ENCODE results near the gene ZMAT5. TPM values are rescaled to one million over a fixed set of nuclear protein-coding genes. Genes with fewer than 3 reads are reported as not detected.
A peak's percentile ranks its signal among the peaks of the same experiment; 100 is the strongest.

ZMAT5 gene
- total and polyA plus RNA-seq, 12 donors: 15.1 to 46.7 (median 21.0) TPM

DNA sequence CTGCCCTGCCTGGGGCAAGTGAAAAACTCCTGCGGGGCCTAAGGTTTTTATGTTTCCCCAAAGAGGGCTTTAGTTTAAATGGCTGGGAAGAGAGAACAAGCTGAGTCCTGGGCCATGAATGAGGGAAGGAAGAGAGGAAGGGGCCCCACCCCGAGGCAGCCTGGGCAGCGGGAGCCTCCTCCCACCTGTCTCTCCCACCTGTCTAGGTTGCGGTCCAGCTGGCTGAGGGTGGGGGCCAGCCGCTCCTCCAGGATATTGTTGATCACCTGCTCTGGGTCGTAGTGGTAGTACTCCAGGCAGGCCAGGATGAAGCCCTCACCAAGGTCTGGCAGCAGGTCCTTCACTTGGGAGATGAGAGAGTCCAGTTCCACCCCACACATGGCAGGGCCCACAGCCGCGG is 35.0 kb upstream of the ZMAT5 start:
- WGBS, 2 donors: 84 to 86% methylated on average over 8 of the region's 8 CpGs

GRCh38 chr22:29801153-29801552 is 34.3 kb upstream of the ZMAT5 start:
- intact Hi-C loops (cut with DNase I): loop anchor here in 1 of 10 donors (10.0 kb wide), 1 partner anchor 204 kb away; no protein-coding TSS in a partner anchor
- Histone ChIP-seq H3K4me1 (peaks cover 11 to 50% (median 32%) of the 10 kb centered on the region in 9 donors), H3K4me3 (no peak overlapping the region), H3K27ac (peak overlapping the region in 4 of 10 donors; percentile 19 to 87 (median 24)), H3K27me3 (no peaks in the 10 kb centered on the region), H3K36me3 (peaks cover 0 to 96% (median 38%) of the 10 kb centered on the region in 9 donors), H3K9me3 (no peaks in the 10 kb centered on the region)
- 62 to 71% methylated on average over 5 of the region's 5 CpGs for WGBS, 2 donors
- ATAC-seq (no peak), DNase-seq (no peak)
- TF ChIP-seq, protein P1, sequence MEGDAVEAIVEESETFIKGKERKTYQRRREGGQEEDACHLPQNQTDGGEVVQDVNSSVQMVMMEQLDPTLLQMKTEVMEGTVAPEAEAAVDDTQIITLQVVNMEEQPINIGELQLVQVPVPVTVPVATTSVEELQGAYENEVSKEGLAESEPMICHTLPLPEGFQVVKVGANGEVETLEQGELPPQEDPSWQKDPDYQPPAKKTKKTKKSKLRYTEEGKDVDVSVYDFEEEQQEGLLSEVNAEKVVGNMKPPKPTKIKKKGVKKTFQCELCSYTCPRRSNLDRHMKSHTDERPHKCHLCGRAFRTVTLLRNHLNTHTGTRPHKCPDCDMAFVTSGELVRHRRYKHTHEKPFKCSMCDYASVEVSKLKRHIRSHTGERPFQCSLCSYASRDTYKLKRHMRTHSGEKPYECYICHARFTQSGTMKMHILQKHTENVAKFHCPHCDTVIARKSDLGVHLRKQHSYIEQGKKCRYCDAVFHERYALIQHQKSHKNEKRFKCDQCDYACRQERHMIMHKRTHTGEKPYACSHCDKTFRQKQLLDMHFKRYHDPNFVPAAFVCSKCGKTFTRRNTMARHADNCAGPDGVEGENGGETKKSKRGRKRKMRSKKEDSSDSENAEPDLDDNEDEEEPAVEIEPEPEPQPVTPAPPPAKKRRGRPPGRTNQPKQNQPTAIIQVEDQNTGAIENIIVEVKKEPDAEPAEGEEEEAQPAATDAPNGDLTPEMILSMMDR (IDR thresholded peaks at IDR 0.05): no peak

More for the DNA sequence above, 35.0 kb upstream of the ZMAT5 start:
- peaks cover 0 to 96% (median 45%) of the 10 kb centered on the region in 9 donors for H3K36me3 ChIP-seq
- H3K27ac ChIP-seq: peak overlapping the region in 5 of 10 donors; percentile 19 to 87 (median 27)
- H3K4me1 ChIP-seq: peaks cover 11 to 50% (median 32%) of the 10 kb centered on the region in 9 donors
- no peaks in the 10 kb centered on the region for H3K9me3 ChIP-seq
- H3K4me3 ChIP-seq: no peak overlapping the region
- H3K27me3 ChIP-seq: no peaks in the 10 kb centered on the region
- intact Hi-C loops (cut with DNase I): loop anchor here in 1 of 10 donors (10.0 kb wide), 1 partner anchor 203 kb away; no protein-coding TSS in a partner anchor
- ATAC-seq (no peak), DNase-seq (no peak)
- TF ChIP-seq, protein P1 (IDR thresholded peaks at IDR 0.05): no peak

- Histone ChIP-seq H3K36me3 (peaks cover 0 to 96% (median 27%) of the 10 kb centered on the region in 9 donors), H3K4me3 (peak overlapping the region in 4 of 10 donors; percentile 10 to 18 (median 16)), H3K9me3 (no peaks in the 10 kb centered on the region), H3K27ac (peak overlapping the region; percentile 52 to 94 (median 82)), H3K27me3 (no peaks in the 10 kb centered on the region), H3K4me1 (peaks cover 11 to 49% (median 32%) of the 10 kb centered on the region in 9 donors)
- TF ChIP-seq, protein P1 (IDR thresholded peaks at IDR 0.05): peak in 3 of 9 donors; percentile 21 to 30 (median 24)
- ATAC-seq: peak; percentile 95 to 98 (median 97)
- intact Hi-C loops (cut with DNase I): loop anchor here in 1 of 10 donors (2.0 kb wide), 1 partner anchor 18 kb away; no protein-coding TSS in a partner anchor
- 23 to 64% methylated on average over 8 of the region's 8 CpGs for WGBS, 2 donors
- DNase-seq: peak; percentile 84 to 90
Observed at GRCh38 chr22:29799217-29799680, 32.4 kb upstream of the ZMAT5 start.

DNA sequence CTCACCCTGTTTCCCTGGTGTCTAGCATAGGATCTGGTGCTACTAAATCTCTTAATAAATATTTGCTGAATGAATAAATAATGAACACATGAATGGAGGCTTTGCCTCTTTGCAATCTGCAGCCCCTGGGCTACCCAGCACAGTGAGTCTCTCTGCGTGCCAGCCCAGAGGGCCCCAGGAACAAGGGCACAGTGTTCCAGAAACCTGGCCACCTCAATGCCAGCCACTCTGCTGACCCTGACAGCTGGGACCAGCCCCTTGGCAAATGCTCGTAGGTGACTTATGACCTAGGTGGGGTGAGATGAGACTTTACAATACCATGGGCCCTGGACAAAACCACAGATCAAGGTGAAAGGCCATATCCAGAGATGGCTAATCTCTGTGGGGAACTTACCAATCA is 32.0 kb upstream of the ZMAT5 start:
- no peaks in the 10 kb centered on the region for H3K27me3 ChIP-seq
- peak in 1 of 2 donors; percentile 36 for DNase-seq
- WGBS, 2 donors: 57 to 98% methylated on average over 2 of the region's 2 CpGs
- intact Hi-C loops (cut with DNase I): loop anchor here in 1 of 10 donors (2.0 kb wide), 1 partner anchor 18 kb away; no protein-coding TSS in a partner anchor
- peaks cover 0 to 94% (median 26%) of the 10 kb centered on the region in 9 donors for H3K36me3 ChIP-seq
- H3K4me1 ChIP-seq: peaks cover 11 to 44% (median 32%) of the 10 kb centered on the region in 9 donors
- peak; percentile 14 to 85 (median 55) for ATAC-seq
- peak overlapping the region; percentile 52 to 94 (median 82) for H3K27ac ChIP-seq
- TF ChIP-seq, protein P1 (IDR thresholded peaks at IDR 0.05): no peak
- H3K4me3 ChIP-seq: peak overlapping the region in 4 of 10 donors; percentile 10 to 18 (median 16)
- no peaks in the 10 kb centered on the region for H3K9me3 ChIP-seq
